ENCODE results near the gene SLC5A6.

SLC5A6 gene

DNA sequence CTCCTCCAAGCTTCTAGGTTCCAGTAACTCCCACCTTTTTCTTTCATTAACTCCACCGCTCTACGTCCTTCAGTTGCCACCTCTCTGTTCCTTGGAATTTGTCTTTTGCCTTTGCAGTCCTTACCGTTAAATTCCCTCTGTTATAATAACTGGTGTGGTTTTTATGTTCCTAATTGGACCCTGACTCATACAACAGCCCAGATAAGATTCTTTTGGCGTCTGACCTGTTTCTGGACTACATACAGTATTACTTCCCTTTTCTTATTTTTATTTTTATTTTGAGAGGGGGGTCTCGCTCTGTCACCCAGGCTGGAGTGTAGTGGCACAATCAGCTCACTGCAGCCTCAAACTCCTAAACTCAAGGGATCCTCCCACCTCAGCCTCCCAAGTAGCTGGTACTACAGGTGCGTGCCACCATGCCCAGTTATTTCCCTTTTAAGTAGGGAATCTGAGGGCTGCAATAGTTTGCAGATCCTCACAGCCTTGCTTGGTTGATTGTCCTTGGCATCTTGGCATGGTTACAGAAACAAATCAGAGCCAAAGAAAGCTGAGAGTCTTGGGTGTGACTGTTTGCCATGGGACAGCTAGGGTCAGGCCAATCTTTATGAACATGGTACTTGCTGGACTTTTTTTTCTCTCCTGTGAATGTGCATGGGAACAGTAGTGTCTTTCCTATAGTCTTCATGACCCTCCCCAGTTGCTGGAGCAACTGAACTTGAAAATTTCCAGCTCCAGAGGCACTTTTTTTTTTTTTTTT lies 41.3 kb downstream of the SLC5A6 start:
- DNase-seq: no peak

DNA sequence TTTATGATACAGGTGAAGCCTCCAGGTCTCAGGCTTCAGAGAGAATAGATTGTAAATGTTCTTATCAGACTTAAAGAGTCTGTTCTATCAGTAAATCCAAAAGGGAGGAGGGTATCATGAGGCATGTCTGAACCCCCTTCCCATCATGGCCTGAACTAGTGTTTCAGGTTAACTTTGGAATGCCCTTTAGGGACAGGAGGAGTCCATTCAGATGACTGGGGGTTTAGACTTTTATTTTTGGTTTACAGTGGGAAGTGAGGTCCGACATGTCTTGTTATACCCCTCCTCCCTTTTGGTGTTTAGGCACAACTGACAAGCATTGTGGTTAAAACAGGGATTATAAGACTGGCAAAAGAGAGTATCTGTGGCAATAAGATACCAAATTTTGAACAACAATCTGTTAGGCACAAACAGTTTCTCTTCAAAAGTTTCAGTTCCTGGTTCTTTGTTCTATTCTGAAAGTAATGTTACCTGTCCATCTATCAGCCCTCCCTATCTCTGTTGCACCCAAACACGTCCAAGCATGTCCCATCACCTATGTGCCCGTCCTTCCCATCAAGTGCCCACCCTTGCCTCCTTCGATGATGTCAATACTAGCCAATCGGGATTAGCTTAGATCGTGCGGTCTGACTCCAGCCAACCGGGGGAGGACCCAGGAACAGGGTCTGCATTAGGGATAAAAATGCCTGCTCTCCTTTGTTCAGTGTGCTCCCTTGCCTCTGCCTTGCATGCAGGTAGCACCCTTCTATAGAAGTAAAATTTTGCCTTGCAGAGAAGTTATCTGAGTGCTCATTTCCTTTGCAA lies 46.9 kb downstream of the SLC5A6 start:
- no peak for DNase-seq

DNA sequence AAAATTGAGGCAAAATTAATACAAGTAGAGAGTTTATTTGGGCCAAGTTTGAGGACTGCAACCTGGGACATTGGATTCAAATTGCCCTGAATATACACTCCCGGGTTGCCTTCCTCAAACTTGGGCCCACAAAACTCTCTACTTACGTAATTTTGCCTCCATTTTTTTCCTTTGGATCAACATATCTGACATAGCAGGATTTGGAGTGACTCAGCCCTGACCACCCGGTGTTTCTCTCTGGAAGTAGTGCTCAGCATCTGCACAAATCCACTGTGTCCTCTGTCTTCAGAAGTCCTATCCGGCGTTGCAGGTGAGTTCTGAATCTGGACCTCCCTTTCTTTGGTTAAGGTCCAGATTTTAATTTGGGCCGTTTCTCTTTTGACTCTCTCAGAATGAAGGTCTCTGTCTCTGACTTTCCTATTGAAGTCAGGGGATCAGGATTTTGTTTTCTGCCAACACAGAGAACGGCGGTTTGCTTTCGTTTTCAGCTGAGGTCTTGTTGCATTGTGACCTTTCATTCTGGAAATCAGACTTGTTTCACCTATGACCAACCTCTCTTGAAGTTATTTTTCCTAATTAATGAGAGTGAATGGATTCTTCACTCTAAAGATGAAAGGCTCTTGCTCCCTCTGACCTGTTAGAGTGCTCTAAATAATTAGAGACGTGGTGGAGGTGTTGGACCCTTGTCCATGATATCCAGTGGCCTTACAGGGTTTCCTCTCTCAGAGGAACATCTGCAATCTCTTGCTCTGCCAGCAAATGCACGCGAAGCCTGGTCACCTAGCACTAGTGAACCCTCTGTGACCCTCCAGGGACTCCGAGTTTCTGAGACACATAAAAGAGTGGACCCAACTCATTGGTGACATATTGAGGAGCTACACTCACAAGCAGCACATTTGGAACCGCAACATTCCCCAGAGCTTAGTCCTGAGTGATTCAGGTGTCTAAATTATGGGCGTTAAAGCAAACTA lies 49.6 kb downstream of the SLC5A6 start:
- DNase-seq: no peak

DNA sequence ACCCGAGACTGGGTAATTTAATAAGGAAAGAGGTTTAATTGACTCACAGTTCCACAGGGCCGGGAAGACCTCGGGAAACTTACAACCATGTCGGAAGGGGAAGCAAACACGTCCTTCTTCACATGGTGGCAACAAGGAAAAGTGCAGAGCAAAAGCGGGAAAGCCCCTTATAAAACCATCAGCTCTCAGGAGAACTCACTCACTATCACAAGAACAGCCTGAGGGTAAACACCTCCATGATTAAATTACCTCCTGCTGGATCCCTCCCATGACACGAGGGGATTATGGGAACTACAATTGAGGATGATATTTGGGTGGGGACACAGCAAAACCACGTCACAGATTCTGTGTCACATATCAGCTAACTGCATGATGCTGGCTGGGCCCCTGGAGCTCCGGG lies 51.9 kb downstream of the SLC5A6 start:
- no peak for DNase-seq

DNA sequence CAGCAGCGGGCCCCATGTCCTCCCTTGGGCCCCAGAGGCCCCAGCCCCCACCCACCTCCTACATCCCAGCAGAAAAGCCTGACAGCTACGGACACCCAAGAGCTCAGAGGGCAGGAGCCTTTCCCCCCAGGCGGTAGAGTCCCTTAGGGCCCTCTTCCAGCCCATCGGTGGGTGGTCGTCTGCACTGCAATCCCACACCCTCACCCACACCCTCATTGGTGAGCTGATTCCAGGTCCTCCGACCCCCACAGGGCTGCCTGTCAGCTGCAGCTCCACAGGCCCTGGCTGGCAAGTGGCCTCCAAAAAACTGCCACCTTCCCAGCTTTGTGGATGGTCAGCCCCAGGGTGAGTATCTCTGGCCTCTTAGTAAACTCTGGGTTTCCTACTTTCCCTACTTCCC lies 52.8 kb downstream of the SLC5A6 start:
- no peak for DNase-seq

DNA sequence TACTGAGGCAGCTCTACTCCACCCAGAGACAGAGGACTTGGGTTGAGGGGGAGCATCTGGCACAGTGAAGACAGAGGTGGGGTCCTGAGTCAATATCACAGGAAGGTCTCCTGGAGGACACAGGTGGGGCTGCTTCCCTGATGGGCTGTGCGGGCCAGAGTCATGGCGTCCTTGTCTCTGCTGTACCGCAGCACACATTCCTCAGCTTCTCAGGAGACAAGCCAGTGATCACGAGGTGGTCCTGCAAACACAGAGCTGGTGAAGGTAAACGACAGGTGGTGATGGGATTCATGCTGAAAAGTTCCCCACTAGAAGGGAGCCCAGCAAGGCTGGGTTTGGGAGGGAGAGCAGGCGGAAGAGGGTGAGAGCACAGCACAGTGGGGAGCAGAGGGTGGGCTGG lies 53.6 kb downstream of the SLC5A6 start:
- no peak for DNase-seq

DNA sequence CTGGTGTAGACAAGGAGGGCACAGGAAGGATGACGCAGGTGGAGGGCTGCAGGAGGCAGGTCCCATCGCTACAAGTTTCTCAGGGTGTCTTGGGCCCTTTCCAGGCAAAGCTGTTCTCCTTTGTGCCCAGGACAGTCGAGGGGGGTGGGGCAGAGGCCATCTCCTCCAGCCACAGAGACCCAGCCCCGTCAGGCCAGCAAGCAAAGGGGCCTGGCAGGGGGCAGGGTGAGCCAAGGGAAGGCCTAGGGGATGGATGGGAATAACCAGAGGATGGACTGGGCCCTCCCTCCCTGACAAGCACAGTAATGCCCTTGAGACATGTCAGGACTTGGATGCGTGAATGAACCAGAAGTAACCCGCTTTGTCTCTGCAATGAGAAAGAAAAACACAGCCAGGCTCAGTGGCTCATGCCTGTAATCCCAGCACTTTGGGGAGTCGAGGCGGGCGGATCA lies 57.0 kb downstream of the SLC5A6 start:
- no peak for DNase-seq

DNA sequence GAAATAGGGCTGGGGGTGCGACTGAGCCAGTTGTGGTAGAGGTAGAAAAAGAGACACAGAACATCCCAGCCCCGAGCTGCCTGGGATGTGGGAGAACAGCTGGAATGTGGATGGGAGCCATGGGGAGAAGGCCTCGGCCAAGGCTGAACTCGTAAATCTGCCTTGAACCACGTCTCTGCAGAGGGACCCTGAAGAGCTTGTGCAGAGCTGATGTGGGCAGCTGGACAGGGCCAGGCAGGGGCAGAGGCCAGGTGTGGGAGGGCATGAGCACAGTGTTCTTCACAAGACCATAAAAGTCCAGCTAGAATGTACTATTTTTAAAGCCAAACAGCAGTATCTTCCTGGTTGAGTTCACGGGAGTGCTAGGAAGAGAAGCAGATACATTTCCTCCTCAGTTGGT lies 57.6 kb downstream of the SLC5A6 start:
- no peak for DNase-seq

DNA sequence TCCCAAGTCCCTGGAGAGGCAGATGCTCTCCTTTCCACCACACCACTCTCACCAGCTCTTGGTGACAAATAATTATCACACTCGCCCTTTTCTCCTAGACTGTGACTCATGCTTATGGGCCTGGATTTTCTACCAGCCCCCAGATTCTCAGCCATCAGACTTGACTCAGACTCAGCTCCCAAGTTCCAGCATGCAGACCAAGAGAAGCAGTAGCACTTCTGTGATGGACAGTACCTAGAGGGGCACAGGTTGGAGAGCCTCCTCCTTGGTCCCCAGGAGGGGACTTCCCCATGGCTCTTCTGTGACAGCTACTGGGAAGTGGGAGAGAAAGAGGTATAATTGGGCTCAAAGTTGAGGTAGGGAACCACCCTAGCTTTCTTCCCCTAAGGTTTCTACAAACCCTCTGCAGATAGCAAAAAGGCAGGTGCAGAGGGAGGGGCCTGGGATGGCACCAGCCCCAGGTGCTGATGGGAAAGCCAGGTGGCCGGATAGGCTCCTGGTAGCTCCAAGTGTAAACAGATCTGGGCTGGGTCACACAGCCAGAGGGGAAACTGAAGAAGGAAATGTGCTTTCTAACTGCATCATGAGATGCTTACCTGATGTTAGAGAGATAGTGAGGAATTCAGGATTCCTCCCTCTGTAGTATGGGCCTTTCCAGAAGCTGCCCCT lies 59.1 kb downstream of the SLC5A6 start:
- DNase-seq: no peak

DNA sequence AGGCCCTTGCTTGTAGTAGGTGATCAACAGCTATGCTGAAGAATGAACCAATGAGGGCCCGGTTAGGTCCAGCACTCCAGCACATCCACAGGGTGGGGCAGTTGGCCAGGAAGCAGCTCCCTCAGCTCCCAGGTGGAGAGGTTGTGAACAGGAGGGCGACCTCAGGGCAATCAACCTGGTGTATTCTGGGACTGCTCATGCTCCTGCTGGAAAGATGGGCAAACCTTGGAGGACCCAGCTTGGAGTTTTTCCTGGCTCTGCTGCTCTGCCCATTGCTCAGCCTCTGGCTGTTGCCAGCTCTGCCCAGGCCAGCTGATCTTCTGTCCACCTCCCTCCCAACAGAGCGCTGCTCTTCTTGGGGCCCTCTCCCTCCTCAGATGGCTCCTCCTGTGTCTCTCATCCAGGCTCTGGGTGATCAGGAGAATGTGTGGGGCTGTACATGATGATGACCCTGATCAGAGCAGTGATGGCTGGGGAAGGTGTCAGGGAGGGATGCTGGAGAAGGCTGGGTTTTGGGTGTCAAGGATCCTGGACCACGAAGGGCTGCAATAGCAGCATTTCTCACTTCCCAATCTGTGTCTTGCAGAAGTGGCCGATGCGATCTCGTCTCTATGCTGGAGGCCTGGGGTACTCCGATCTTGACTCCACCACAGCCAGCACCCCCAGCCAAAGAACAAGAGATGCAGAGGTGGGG lies 59.8 kb downstream of the SLC5A6 start:
- DNase-seq: no peak

DNA sequence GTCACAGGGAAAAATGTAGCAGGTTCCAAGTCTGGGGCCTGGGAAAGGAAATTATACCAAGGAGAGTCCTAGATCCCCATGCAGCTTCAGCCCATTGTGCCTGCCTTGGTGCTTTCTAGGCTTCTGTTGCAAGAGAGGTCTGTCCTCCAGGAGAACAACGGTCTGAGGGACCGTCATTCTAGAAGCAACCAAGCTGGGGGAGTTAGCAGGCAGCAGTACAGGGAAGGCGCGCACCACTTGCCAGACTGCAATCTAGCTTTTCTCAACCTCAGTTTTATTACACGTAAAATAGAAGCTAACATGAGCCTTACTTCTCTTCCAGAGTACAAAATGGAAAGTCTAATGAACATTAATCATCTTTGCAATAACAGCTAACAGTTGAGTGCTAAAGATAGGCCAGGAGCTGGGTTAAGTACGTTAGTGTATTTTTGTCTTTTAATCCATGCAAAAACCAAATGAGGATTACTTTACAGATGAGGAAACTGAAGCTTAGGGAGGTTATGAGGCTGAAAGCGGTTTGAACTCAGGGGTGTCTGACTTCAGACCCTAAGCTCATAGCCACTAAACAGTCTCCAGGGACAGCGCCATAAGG lies 61.3 kb downstream of the SLC5A6 start:
- no peak for DNase-seq

All from DMS79 (cell line).